CD4-positive, alpha-beta T cell (primary cell): Measurements from ENCODE around the gene C8G. TPM values are rescaled to one million over a fixed set of nuclear protein-coding genes. Genes with fewer than 3 reads are reported as not detected.

Experiments used
- ATAC-seq: fragments of 200-7000 bp; cut with Tn5 transposase; one replicate; pipeline ENCODE4 v1.10.0; 2022; ENCODE audit warnings: mild to moderate bottlenecking; ENCODE audit not compliant: poor library complexity
- CTCF ChIA-PET: fragments of 350-600 bp; sonication (Branson Sonifier 250); formaldehyde crosslinking; loops from one replicate; lab custom pipeline; 2021; ENCODE audit warnings: antibody characterized with exemption, inconsistent platforms; lab: Charles Lee
- POLR2A ChIA-PET: fragments of 350-600 bp; sonication (Branson Sonifier 250); formaldehyde crosslinking; loops from one replicate; lab custom pipeline; 2021; ENCODE audit warnings: antibody characterized with exemption, inconsistent platforms; lab: Charles Lee
- DNase-seq, 14 experiments: peaks; one replicate each; pipeline ENCODE4 v3.0.0-alpha.2; 2013 to 2020; ENCODE audit warnings: mixed read lengths in 2 of 14
- H3K27ac ChIP-seq, 2 donors: one replicate each; pipeline versions ENCODE4 v1.5.1 to v1.7.0; 2013; ENCODE audit warnings: low read length in 2 of 2, low read depth in 1 of 2, mild to moderate bottlenecking in 1 of 2
- H3K27me3 ChIP-seq, 2 experiments: 1 replicate in 1 of 2; 2 replicates in 1 of 2; pipeline versions ENCODE4 v1.6.1 to v1.7.0; 2013; ENCODE audit warnings: low read length in 2 of 2, control low read depth in 1 of 2, mild to moderate bottlenecking in 1 of 2, moderate library complexity in 1 of 2; ENCODE audit not compliant: insufficient read depth in 2 of 2, control insufficient read depth in 1 of 2
- H3K36me3 ChIP-seq: one replicate; pipeline ENCODE4 v1.6.1; 2013; ENCODE audit warnings: low read length, control low read depth; ENCODE audit not compliant: insufficient read depth
- H3K4me1 ChIP-seq: one replicate; pipeline ENCODE4 v1.6.1; 2013; ENCODE audit warnings: low read length, control low read depth; ENCODE audit not compliant: insufficient read depth
- H3K4me3 ChIP-seq: one replicate; pipeline ENCODE4 v1.5.1; 2013; ENCODE audit warnings: mild to moderate bottlenecking, low read length, moderate library complexity
- H3K9me3 ChIP-seq, 2 experiments: 1 replicate in 1 of 2; 2 replicates in 1 of 2; pipeline versions ENCODE4 v1.6.1 to v1.7.0; 2013; ENCODE audit warnings: low read length in 2 of 2, mild to moderate bottlenecking in 2 of 2, control low read depth in 1 of 2, moderate library complexity in 1 of 2; ENCODE audit not compliant: control insufficient read depth in 1 of 2, insufficient read depth in 1 of 2
- H3K27ac Mint-ChIP-seq: one replicate; pipeline ENCODE4 v1.8.0; 2020; ENCODE audit warnings: mixed read lengths
- H3K27me3 Mint-ChIP-seq: one replicate; pipeline ENCODE4 v1.8.0; 2021; ENCODE audit warnings: mixed read lengths
- H3K36me3 Mint-ChIP-seq: one replicate; pipeline ENCODE4 v1.8.0; 2021; ENCODE audit warnings: low read depth, mixed read lengths
- H3K4me1 Mint-ChIP-seq: one replicate; pipeline ENCODE4 v1.8.0; 2021; ENCODE audit warnings: low read depth, mixed read lengths
- H3K4me3 Mint-ChIP-seq: one replicate; pipeline ENCODE4 v1.8.0; 2020; ENCODE audit warnings: mild to moderate bottlenecking, mixed read lengths
- H3K9me3 Mint-ChIP-seq: one replicate; pipeline ENCODE4 v1.8.0; 2020; ENCODE audit warnings: mixed read lengths
- intact Hi-C, 2 experiments: fragments of 100-400 bp; cut with DNase I in 1 of 2; cut with micrococcal nuclease in 1 of 2; formaldehyde crosslinking; loops; one replicate each; pipeline versions ENCODE4 v1.15.1 to v1.9.0; 2023 to 2025; cut with DNase I, micrococcal nuclease
- total RNA-seq, 174 experiments: library from RNA in 2 of 174; stranded (reverse) in 2 of 174; gene quantifications; one replicate each; pipeline ENCODE4 v1.2.3 and lab custom pipeline; 2021 to 2026
- TF ChIP-seq, protein P1 (sequence below): fragments of 200-600 bp; IDR thresholded peaks from one replicate; pipeline ENCODE4 v1.8.0; 2022; ENCODE audit warnings: antibody characterized with exemption, mild to moderate bottlenecking

The C8G gene
- total RNA-seq, 2 experiments from 2014 or later = not detected

GRCh38 chr9:136978073-136978864 is 33.2 kb downstream of the C8G start:
- Histone ChIP-seq H3K9me3 (peaks cover 0 to 9% of the 10 kb centered on the region in 2 experiments), H3K27ac (no peak overlapping the region), H3K4me1 (peaks cover 57% of the 10 kb centered on the region), H3K36me3 (no peaks in the 10 kb centered on the region), H3K27me3 (peaks cover 1 to 5% of the 10 kb centered on the region in 2 experiments), H3K4me3 (peak overlapping the region; percentile 29)
- ATAC-seq (peak; percentile 69), DNase-seq (peak; percentile 42 to 88 (median 66))
- H3K27ac Mint-ChIP-seq = no peak overlapping the region
- peaks cover 20% of the 10 kb centered on the region for H3K4me1 Mint-ChIP-seq
- H3K9me3 Mint-ChIP-seq = no peaks in the 10 kb centered on the region
- H3K27me3 Mint-ChIP-seq = peaks cover 14% of the 10 kb centered on the region
- ChIA-PET CTCF (interaction anchor here (1.0 to 1.5 kb wide), 3 partner anchors 50 to 136 kb away, joined by 3 to 5 read pairs (median 4); partner anchors contain the start of genes ABCA2, AJM1 and NPDC1), POLR2A (interaction anchor here (0.7 to 1.9 kb wide), 2 partner anchors 14 to 96 kb away, joined by 3 to 8 read pairs; partner anchors contain the start of gene PAXX)
- no peak overlapping the region for H3K4me3 Mint-ChIP-seq
- no peaks in the 10 kb centered on the region for H3K36me3 Mint-ChIP-seq
- TF ChIP-seq, protein P1, sequence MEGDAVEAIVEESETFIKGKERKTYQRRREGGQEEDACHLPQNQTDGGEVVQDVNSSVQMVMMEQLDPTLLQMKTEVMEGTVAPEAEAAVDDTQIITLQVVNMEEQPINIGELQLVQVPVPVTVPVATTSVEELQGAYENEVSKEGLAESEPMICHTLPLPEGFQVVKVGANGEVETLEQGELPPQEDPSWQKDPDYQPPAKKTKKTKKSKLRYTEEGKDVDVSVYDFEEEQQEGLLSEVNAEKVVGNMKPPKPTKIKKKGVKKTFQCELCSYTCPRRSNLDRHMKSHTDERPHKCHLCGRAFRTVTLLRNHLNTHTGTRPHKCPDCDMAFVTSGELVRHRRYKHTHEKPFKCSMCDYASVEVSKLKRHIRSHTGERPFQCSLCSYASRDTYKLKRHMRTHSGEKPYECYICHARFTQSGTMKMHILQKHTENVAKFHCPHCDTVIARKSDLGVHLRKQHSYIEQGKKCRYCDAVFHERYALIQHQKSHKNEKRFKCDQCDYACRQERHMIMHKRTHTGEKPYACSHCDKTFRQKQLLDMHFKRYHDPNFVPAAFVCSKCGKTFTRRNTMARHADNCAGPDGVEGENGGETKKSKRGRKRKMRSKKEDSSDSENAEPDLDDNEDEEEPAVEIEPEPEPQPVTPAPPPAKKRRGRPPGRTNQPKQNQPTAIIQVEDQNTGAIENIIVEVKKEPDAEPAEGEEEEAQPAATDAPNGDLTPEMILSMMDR = no peak
- intact Hi-C loops = loop anchor here (1.0 to 2.0 kb wide), 3 partner anchors 14 to 34 kb away; partner anchors contain the start of genes PAXX (in 2 of the 2) and FBXW5 (in 1 of the 2)

DNA sequence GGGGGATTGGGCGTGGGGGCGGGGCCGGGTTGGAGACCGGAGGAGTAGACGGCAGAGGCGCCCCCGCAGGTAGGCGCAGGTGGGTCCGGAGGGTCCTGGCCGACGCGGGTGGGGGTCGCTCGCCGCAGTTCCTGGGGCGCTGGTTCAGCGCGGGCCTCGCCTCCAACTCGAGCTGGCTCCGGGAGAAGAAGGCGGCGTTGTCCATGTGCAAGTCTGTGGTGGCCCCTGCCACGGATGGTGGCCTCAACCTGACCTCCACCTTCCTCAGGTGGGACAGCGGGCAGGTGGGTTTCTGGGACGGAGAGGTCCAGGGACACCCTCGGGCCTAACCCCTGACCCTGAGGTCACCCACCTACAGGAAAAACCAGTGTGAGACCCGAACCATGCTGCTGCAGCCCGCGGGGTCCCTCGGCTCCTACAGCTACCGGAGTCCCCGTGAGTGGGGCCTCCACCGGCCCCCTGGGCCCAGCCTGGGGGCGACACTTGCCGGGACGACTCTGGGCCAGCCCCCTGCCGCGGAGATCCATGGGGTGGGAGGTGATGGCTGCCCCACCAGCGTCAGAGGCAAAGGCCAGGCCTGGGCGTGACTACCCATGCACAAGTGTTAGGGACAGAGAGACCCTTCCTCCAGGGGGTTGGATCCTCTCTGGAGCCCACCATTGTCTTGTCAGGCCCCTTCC is 34.0 kb downstream of the C8G start:
- no peaks in the 10 kb centered on the region for H3K36me3 Mint-ChIP-seq
- intact Hi-C loops = loop anchor here (1.0 to 2.0 kb wide), 3 partner anchors 13 to 35 kb away; partner anchors contain the start of genes PAXX (in 2 of the 2) and FBXW5 (in 1 of the 2)
- CTCF ChIA-PET = interaction anchor here (1.3 to 1.5 kb wide), 2 partner anchors 49 to 137 kb away, joined by 3 to 5 read pairs; partner anchors contain the start of genes ABCA2 and AJM1
- Histone ChIP-seq H3K27ac (no peak overlapping the region), H3K27me3 (peaks cover 7 to 13% of the 10 kb centered on the region in 2 experiments), H3K36me3 (no peaks in the 10 kb centered on the region), H3K4me3 (no peak overlapping the region), H3K9me3 (peaks cover 0 to 9% of the 10 kb centered on the region in 2 experiments), H3K4me1 (peaks cover 49% of the 10 kb centered on the region)
- H3K4me1 Mint-ChIP-seq = peaks cover 23% of the 10 kb centered on the region
- no peak overlapping the region for H3K4me3 Mint-ChIP-seq
- POLR2A ChIA-PET = interaction anchor here (0.7 to 1.9 kb wide), 2 partner anchors 13 to 97 kb away, joined by 3 to 8 read pairs; partner anchors contain the start of gene PAXX
- no peaks in the 10 kb centered on the region for H3K9me3 Mint-ChIP-seq
- no peak for DNase-seq
- H3K27ac Mint-ChIP-seq = no peak overlapping the region
- H3K27me3 Mint-ChIP-seq = peaks cover 20% of the 10 kb centered on the region
- no peak for ATAC-seq
- TF ChIP-seq, protein P1 = no peak
